Measurements from ENCODE around the gene PANK1. TPM values are rescaled to one million over a fixed set of nuclear protein-coding genes. Genes with fewer than 3 reads are reported as not detected.

Gene PANK1
- total RNA-seq, 2 experiments from 2014 or later, result 12.1 to 16.1 TPM

DNA sequence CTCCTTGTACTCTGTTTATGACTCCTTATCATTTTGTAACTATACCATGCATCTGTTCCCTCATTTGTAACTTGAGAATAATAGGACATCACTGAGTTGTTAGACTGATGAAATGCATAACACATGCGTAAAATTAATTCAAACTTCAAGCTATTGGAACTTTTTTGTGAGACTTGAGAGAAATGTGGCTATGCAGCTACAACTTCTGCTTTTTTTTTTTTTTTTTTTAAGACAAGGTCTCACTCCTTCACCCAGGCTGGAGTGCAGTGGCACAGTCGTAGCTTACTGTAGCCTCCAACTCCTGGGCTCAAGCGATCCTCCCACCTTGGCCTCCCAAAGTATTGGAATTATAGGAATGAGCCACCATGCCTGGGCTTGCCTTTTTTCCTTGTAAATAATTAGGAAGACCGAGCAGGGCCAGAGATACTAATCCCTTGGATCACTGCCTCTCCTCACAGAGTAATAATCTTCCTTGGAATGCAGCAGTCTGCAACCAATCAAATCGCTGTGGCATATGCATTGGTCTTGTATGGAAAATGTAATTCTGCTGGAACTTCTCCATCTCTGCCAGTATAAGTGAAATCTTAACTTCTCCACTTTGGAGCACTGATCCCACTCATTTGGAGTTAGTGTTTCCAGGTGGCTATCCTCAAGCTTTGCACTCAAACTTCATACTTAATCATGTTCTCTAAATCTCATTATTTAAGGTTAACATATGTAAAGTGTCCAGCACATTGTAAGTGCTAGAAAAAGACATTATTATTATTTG is 2.0 kb upstream of the PANK1 start:
- Histone ChIP-seq H2AFZ (ENCODE audit: low read length) (peak overlapping the region; percentile 91; the same call in 1 of the 2 replicates), H3K79me2 (ENCODE audit: insufficient read depth, low read depth, low read length) (peaks cover 16% of the 10 kb centered on the region), H3K4me2 (ENCODE audit: low read length) (peak overlapping the region; percentile 87; the same call in 1 of the 2 replicates), H4K20me1 (ENCODE audit: insufficient read depth, low read length) (peaks cover 8% of the 10 kb centered on the region; the same call in 1 of the 2 replicates), H3K9me2 (ENCODE audit: insufficient read depth, low read length) (no peaks in the 10 kb centered on the region), H3K9me3 (ENCODE audit: low read length) (no peaks in the 10 kb centered on the region), H3K27ac (ENCODE audit: low read depth, low read length, poor library complexity, severe bottlenecking) (no peak overlapping the region), H3K4me1 (ENCODE audit: insufficient read depth, low read length, poor library complexity, severe bottlenecking) (peaks cover 38% of the 10 kb centered on the region), H3K36me3 (ENCODE audit: insufficient read depth, low read length) (no peaks in the 10 kb centered on the region), H3K4me3 (ENCODE audit: low read depth, low read length, poor library complexity, severe bottlenecking) (no peak overlapping the region)
- POLR2A ChIA-PET, result interaction anchor here (0.7 to 1.7 kb wide), 5 partner anchors 12 to 396 kb away, joined by 3 to 9 read pairs (median 3); partner anchors contain the start of genes KIF20B and LIPA
- TF ChIP-seq, protein P1, sequence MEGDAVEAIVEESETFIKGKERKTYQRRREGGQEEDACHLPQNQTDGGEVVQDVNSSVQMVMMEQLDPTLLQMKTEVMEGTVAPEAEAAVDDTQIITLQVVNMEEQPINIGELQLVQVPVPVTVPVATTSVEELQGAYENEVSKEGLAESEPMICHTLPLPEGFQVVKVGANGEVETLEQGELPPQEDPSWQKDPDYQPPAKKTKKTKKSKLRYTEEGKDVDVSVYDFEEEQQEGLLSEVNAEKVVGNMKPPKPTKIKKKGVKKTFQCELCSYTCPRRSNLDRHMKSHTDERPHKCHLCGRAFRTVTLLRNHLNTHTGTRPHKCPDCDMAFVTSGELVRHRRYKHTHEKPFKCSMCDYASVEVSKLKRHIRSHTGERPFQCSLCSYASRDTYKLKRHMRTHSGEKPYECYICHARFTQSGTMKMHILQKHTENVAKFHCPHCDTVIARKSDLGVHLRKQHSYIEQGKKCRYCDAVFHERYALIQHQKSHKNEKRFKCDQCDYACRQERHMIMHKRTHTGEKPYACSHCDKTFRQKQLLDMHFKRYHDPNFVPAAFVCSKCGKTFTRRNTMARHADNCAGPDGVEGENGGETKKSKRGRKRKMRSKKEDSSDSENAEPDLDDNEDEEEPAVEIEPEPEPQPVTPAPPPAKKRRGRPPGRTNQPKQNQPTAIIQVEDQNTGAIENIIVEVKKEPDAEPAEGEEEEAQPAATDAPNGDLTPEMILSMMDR (conservative IDR thresholded peaks at IDR 0.05; ENCODE audit: low read length), result no peak
- TF ChIP-seq EZH2phosphoT487 (IDR thresholded peaks at IDR 0.05; ENCODE audit: borderline replicate concordance, low read depth, low read length), result no peak
- peak; percentile 4 for DNase-seq (ENCODE audit: low spot score)
- CTCF ChIA-PET (ENCODE audit: unreplicated experiment), result interaction anchor here (0.7 kb wide), 1 partner anchor 13 kb away, joined by 3 read pairs; no protein-coding TSS in a partner anchor
- BruUV-seq (replicated peaks), result no TSS peak
- intact Hi-C loops (cut with micrococcal nuclease; ENCODE audit: unreplicated experiment), result loop anchor here (5.0 to 10.0 kb wide), 2 partner anchors 398 to 655 kb away; partner anchors contain the start of gene FAS

DNA sequence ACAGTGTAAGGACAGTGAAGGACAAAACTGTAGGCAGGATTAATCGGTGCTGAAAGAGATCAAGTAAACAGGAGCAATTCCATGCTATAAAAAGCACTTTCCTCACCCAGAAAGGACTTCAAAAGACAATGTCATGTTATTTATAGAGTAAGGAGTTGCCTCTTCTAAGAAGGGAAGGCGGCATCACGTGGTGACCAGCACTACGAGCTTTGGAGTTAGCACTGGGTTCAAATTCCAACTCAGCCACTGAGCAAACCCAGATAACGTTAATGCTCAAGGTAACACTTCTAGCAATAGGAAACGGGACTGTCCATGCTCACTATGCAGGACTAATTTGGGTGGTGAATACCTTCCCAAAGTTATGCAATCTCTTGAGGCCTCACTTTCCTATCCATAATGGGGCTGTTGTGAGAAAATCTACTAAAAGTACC is 715 bp upstream of the PANK1 start:
- H3K4me3 ChIP-seq (ENCODE audit: low read depth, low read length, poor library complexity, severe bottlenecking), result peak overlapping the region; percentile 78
- H3K79me2 ChIP-seq (ENCODE audit: insufficient read depth, low read depth, low read length), result peaks cover 28% of the 10 kb centered on the region
- peak overlapping the region; percentile 71 for H3K27ac ChIP-seq (ENCODE audit: low read depth, low read length, poor library complexity, severe bottlenecking)
- H3K4me2 ChIP-seq (ENCODE audit: low read length), result peak overlapping the region; percentile 87
- no peaks in the 10 kb centered on the region; the same call in 1 of the 2 replicates for H3K36me3 ChIP-seq (ENCODE audit: insufficient read depth, low read length)
- no peaks in the 10 kb centered on the region for H3K9me2 ChIP-seq (ENCODE audit: insufficient read depth, low read length)
- H3K4me1 ChIP-seq (ENCODE audit: insufficient read depth, low read length, poor library complexity, severe bottlenecking), result peaks cover 32% of the 10 kb centered on the region
- no peak for DNase-seq (ENCODE audit: low spot score)
- TSS peak; percentile 79 for BruUV-seq (replicated peaks)
- peaks cover 8% of the 10 kb centered on the region; the same call in 1 of the 2 replicates for H4K20me1 ChIP-seq (ENCODE audit: insufficient read depth, low read length)
- no peak for TF ChIP-seq EZH2phosphoT487 (IDR thresholded peaks at IDR 0.05; ENCODE audit: borderline replicate concordance, low read depth, low read length)
- TF ChIP-seq, protein P1 (conservative IDR thresholded peaks at IDR 0.05; ENCODE audit: low read length), result no peak
- intact Hi-C loops (cut with micrococcal nuclease; ENCODE audit: unreplicated experiment), result loop anchor here (5.0 to 10.0 kb wide), 2 partner anchors 399 to 653 kb away; partner anchors contain the start of gene FAS
- no peaks in the 10 kb centered on the region for H3K9me3 ChIP-seq (ENCODE audit: low read length)
- ChIA-PET CTCF (ENCODE audit: unreplicated experiment) (no interaction called here), POLR2A (interaction anchor here (1.0 to 1.7 kb wide), 4 partner anchors 13 to 394 kb away, joined by 3 to 9 read pairs (median 3); partner anchors contain the start of genes KIF20B and LIPA)
- H2AFZ ChIP-seq (ENCODE audit: low read length), result peak overlapping the region; percentile 91
